ENCODE results near the gene ARHGAP24. TPM values are rescaled to one million over a fixed set of nuclear protein-coding genes. Genes with fewer than 3 reads are reported as not detected.

ARHGAP24 gene
- total and polyA plus RNA-seq, 2 of the 13 experiments (the other 11 are each of a cell fraction or from before 2014, with no cell fraction given) = 0.07 to 0.55 TPM

DNA sequence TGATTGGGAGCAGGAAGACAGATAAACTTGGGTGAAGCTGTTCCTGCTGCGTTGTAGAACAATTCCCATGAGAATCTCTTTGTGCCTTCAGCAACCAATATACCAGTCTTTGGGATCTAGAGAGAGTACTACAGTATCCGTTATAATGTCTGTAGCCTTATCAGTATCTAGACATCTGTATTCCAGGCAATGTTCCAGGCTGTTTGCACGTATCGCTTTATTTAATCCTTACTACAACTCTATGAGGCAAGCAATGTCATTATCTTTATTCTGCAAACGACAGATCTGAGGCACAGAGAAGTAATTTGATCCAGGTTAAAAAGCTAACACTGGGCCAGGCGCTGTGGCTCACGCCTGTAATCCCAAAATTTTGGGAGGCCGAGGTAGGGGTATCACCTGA, 251.6 kb downstream of the ARHGAP24 start:
- CTCF ChIA-PET (ENCODE audit: low intra/inter-chr PET ratio, low total read pairs) = no interaction called here
- in situ Hi-C loops (cut with HindIII; ENCODE audit: extremely low pct_ligation_motif_present, low pct_unique_long_range_greater_than_20kb) = loop anchor here (25.0 kb wide), 1 partner anchor 589 kb away; no protein-coding TSS in a partner anchor
- ATAC-seq = no peak

More for the DNA sequence above, 251.6 kb downstream of the ARHGAP24 start:
- FAIRE-seq = no peak
- intact Hi-C loops (cut with micrococcal nuclease; ENCODE audit: unreplicated experiment) = no loop called here
- Histone ChIP-seq H3K4me3 (replicated peaks in 1 of 3; ENCODE audit: insufficient read depth in 1 of 3, low read depth in 2 of 3, low read length in 3 of 3) (no peak overlapping the region), H3K36me3 (replicated peaks in 1 of 2; ENCODE audit: control insufficient read depth in 1 of 2, insufficient read depth in 2 of 2, low read length in 2 of 2) (no peaks in the 10 kb centered on the region), H3K27ac (ENCODE audit: extremely low read length, insufficient read depth, low read length) (no peak overlapping the region), H3K9ac (ENCODE audit: insufficient read depth, low read depth, low read length) (no peak overlapping the region), H2AFZ (ENCODE audit: low read length) (no peak overlapping the region), H3K9me3 (ENCODE audit: low read length) (no peaks in the 10 kb centered on the region), H4K20me1 (ENCODE audit: insufficient read depth, low read length) (no peaks in the 10 kb centered on the region), H3K4me2 (ENCODE audit: low read depth, low read length) (no peak overlapping the region), H3K4me1 (ENCODE audit: insufficient read depth, low read length) (no peaks in the 10 kb centered on the region), H3K27me3 (ENCODE audit: control insufficient read depth in 1 of 2, insufficient read depth in 2 of 2, low read length in 2 of 2) (no peaks in the 10 kb centered on the region), H3K79me2 (ENCODE audit: insufficient read depth, low read length) (no peaks in the 10 kb centered on the region)
- POLR2A ChIA-PET = no interaction called here
- TF ChIP-seq ETV6 (CRISPR knock-in tag; conservative IDR thresholded peaks at IDR 0.05) (no peak), DNMT3B (CRISPR knock-in tag; conservative IDR thresholded peaks at IDR 0.05) (no peak), ZNF749 (CRISPR knock-in tag; IDR thresholded peaks at IDR 0.05; ENCODE audit: borderline replicate concordance) (no peak), SSRP1 (CRISPR knock-in tag; IDR thresholded peaks at IDR 0.05) (no peak), GPN1 (CRISPR knock-in tag; IDR thresholded peaks at IDR 0.05; ENCODE audit: borderline replicate concordance) (no peak), ONECUT2 (CRISPR knock-in tag; IDR thresholded peaks at IDR 0.05) (no peak), ZNF737 (CRISPR knock-in tag; IDR thresholded peaks at IDR 0.05; ENCODE audit: borderline replicate concordance) (no peak), FOXA1 (IDR thresholded peaks at IDR 0.05) (no peak), FOXA1 (CRISPR knock-in tag; IDR thresholded peaks at IDR 0.05) (no peak), GLI4 (CRISPR knock-in tag; IDR thresholded peaks at IDR 0.05; ENCODE audit: borderline replicate concordance) (no peak)
- TF ChIP-seq, protein P1, sequence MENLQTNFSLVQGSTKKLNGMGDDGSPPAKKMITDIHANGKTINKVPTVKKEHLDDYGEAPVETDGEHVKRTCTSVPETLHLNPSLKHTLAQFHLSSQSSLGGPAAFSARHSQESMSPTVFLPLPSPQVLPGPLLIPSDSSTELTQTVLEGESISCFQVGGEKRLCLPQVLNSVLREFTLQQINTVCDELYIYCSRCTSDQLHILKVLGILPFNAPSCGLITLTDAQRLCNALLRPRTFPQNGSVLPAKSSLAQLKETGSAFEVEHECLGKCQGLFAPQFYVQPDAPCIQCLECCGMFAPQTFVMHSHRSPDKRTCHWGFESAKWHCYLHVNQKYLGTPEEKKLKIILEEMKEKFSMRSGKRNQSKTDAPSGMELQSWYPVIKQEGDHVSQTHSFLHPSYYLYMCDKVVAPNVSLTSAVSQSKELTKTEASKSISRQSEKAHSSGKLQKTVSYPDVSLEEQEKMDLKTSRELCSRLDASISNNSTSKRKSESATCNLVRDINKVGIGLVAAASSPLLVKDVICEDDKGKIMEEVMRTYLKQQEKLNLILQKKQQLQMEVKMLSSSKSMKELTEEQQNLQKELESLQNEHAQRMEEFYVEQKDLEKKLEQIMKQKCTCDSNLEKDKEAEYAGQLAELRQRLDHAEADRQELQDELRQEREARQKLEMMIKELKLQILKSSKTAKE (CRISPR knock-in tag; IDR thresholded peaks at IDR 0.05; ENCODE audit: borderline replicate concordance) = no peak
- TF ChIP-seq, protein P2, sequence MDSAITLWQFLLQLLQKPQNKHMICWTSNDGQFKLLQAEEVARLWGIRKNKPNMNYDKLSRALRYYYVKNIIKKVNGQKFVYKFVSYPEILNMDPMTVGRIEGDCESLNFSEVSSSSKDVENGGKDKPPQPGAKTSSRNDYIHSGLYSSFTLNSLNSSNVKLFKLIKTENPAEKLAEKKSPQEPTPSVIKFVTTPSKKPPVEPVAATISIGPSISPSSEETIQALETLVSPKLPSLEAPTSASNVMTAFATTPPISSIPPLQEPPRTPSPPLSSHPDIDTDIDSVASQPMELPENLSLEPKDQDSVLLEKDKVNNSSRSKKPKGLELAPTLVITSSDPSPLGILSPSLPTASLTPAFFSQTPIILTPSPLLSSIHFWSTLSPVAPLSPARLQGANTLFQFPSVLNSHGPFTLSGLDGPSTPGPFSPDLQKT (CRISPR knock-in tag; IDR thresholded peaks at IDR 0.05; ENCODE audit: borderline replicate concordance) = no peak
- TF ChIP-seq, protein P3, sequence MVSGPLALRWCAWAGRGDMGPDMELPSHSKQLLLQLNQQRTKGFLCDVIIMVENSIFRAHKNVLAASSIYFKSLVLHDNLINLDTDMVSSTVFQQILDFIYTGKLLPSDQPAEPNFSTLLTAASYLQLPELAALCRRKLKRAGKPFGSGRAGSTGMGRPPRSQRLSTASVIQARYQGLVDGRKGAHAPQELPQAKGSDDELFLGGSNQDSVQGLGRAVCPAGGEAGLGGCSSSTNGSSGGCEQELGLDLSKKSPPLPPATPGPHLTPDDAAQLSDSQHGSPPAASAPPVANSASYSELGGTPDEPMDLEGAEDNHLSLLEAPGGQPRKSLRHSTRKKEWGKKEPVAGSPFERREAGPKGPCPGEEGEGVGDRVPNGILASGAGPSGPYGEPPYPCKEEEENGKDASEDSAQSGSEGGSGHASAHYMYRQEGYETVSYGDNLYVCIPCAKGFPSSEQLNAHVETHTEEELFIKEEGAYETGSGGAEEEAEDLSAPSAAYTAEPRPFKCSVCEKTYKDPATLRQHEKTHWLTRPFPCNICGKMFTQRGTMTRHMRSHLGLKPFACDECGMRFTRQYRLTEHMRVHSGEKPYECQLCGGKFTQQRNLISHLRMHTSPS (CRISPR knock-in tag; IDR thresholded peaks at IDR 0.05; ENCODE audit: low read depth) = no peak
- TF ChIP-seq, protein P4, sequence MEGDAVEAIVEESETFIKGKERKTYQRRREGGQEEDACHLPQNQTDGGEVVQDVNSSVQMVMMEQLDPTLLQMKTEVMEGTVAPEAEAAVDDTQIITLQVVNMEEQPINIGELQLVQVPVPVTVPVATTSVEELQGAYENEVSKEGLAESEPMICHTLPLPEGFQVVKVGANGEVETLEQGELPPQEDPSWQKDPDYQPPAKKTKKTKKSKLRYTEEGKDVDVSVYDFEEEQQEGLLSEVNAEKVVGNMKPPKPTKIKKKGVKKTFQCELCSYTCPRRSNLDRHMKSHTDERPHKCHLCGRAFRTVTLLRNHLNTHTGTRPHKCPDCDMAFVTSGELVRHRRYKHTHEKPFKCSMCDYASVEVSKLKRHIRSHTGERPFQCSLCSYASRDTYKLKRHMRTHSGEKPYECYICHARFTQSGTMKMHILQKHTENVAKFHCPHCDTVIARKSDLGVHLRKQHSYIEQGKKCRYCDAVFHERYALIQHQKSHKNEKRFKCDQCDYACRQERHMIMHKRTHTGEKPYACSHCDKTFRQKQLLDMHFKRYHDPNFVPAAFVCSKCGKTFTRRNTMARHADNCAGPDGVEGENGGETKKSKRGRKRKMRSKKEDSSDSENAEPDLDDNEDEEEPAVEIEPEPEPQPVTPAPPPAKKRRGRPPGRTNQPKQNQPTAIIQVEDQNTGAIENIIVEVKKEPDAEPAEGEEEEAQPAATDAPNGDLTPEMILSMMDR (CRISPR knock-in tag; IDR thresholded peaks at IDR 0.05) = no peak
- DNase-seq (ENCODE audit: low spot score) = no peak
- no TSS peak for BruUV-seq (replicated peaks)
- 56% methylated on average over 8 of the region's 8 CpGs for WGBS (ENCODE audit: low lambda C conversion rate)

Measured in HepG2 (cell line).